Fibroblast of gingiva (primary cell): Measurements from ENCODE around the gene JAG2.

Experiments
- DNase-seq: peaks from one replicate; pipeline ENCODE4 v3.0.0-alpha.2; 2011; ENCODE audit warnings: low read depth

Gene JAG2

DNA sequence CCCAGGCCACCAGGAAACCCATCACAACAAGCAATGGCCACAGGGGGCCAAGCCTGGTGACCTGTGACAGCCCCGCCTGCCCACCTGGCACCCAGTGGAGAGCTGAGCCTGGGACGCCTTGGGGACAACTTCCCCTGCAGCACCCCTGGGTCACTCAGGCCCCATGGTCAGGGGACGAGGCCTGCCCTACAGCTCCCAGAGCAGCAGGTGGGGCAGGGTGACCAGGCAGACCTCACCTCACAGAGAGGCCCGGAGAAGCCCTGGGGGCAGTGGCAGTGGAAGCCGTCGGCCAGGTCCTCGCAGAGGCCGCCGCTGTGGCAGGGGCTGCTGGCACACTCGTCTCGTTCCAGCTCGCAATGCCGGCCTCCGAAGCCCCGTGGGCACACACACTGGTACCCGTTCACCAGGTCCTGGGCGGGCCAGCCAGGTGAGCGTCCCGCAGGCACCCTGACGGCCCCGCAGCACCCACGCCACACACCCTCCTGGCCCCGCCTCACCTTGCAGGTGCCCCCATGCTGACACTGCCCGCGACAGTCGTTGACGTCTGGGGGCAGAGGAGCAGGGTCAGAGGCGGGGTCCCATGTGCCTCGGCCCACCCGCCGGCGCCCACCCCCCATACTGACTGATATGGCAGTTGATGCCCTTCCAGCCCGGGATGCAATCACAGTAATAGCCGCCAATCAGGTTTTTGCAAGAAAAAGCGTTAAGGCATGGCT, 18.1 kb downstream of the JAG2 start:
- DNase-seq = no peak

DNA sequence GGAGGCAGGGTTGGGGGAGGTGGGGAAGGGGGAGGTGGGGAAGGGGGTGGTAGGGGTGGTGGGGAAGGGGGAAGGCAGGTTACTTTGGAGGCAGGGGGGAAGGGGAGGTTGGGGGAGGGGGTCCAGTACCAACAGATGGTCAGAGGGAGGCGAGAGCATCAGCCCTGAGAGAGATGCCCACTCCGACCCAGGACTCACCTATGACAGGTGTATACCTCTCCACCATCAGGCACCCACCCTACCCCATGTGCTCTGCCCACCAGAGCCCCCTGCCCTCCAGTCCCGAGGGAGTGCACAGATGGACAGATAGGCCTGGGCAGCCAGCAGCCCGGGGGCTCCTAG, 18.6 kb downstream of the JAG2 start:
- DNase-seq = no peak

DNA sequence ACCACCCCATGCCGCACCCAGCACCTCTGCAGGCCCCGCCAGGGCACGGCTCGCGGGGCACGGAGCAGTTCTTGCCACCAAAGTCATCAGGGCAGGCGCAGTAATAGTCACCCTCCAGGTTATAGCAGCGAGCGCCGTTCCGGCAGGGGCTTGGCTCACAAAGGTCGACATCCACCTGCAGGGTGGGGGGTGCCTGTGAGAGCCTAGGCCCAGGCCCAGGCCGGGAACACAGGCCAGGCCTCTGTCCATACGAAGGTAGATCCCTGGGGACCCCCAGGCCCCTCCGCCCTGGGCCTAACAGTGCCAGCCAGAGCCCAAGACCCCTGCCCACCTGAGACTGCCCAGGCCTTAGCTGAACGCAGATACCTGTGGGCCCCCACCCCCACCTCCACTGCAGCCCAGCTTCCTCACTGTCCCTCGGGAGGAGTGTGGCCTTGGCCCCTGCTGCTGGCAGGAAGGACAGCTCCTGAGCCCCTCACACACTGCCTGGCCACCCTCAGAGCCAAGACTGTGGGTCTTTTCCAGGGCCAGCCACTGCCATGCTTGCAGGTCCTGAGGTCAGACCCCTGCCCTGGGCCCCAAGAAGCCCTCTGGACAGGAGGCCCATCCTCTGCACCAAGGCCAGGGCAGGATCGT, 19.3 kb downstream of the JAG2 start:
- no peak for DNase-seq

- DNase-seq = no peak
Measured at GRCh38 chr14:105148604-105149145, 19.9 kb downstream of the JAG2 start.

GRCh38 chr14:105147671-105148603, 20.6 kb downstream of the JAG2 start:
- no peak for DNase-seq

- no peak for DNase-seq
Measured at GRCh38 chr14:105146976-105147635, 21.5 kb downstream of the JAG2 start.

GRCh38 chr14:105146181-105146975, 22.2 kb downstream of the JAG2 start:
- no peak for DNase-seq

DNA sequence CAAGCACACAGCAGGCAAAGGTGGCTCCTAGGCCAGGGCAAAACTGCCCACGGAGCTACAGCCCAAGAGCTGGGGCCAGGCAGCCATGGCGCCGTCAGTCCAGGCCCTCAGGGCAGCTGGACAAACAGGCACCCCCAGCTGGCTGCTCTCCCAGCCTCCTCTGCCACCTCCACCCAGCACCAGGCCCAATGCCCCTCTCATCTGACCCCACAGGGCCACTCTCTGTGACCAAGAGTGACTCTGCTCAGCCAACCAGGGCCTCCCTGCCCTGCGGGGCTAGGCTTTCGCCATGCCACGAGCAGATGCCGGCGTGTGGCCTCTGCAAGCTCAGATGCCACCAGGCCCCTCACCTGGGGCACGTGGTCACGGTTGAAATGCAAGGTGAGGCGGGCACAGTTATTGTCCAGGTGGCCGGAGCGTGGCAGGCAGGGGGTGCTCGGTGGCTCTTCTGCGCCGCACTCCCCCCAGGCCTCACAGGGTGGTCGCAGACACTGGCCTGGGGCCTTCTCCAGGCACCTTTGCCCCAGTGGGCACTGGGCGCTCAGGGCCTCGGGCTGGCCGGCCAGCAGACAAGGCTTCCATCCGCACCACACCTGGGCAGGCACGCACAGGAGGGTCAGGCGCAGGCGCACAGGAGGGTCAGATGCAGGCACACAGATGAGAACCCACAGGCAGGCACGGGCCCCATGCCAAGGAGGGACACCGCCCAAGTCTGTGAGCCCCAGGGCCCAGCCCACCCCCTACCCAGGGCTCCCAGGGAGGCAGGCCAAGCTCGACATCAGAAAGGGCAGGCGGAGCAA, 23.0 kb downstream of the JAG2 start:
- no peak for DNase-seq

DNA sequence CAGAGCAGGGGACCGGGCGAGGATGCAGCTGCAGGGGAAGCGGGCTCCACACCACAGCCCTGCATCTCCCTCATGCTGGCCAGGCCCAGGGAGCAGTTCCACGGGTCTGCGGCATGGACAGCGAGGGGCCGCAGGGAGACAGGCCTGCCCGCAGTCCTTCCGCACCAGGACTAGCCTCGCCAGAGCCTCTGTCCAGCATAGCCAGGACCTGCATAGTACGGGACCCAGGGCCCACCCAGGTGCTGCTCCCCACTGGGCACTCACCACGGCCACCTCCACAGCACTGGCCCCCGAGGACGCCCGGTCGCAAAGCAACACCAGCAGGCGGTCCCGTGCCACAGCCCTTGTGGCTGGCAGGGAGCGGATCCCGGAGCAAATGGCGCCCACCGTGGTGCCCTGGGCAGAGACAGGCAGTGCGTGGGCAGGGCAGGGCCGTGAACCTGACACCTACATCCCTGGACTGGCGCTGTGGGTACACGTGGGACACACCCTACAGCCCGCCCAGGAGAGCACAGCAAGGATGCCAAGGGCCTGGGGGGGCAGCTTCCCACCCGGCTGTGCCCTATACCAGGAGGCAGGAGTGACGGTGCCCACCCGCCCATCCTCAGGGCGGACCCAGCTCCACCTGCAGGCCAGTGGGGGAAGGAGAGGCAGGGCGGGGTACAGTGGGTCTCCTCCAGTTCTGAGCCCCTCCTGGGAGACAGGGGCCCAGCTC, 23.8 kb downstream of the JAG2 start:
- DNase-seq = no peak

GRCh38 chr14:105144026-105144665, 24.4 kb downstream of the JAG2 start:
- no peak for DNase-seq

GRCh38 chr14:105143451-105144025, 25.0 kb downstream of the JAG2 start:
- no peak for DNase-seq

DNA sequence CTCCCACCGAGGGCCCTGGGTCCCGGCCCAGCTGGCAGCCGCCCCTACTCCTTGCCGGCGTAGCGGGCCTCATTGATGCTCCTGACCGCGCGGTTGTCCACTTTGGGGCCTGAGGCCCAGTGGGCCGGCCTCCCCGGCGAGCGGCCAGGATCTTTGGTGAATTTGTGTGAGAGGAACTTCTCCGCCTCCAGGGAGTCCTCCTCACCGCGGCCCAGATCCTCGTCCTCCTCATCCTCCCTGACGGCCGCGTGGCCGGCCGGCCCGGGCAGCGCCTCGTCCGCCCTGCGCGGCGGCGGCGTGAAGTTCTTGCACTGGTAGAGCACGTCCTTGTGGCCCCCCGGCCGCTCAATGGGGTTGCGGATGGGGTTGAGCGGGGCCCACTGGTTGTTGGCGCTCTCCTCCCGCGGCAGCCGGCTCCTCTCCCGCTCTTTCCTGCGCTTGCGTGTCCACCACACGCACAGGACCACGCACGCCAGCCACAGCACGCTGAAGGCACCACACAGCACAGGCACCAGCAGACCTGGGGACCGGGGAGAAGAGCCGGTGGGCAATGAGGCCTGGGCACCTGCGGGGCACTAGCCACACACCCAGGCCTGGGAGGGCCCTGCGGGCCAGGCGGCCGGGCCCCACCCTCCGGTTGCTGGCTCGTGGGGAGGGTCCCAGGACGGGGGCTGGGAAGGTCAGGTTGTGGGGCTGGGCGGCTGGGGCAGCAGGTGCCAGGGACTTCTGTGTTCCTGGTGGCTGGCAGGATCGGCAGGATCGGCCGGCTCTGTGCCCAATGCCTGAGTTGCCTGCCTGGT, 25.7 kb downstream of the JAG2 start:
- DNase-seq = no peak

- DNase-seq = no peak
Measured at GRCh38 chr14:105141486-105142281, 26.9 kb downstream of the JAG2 start.

DNA sequence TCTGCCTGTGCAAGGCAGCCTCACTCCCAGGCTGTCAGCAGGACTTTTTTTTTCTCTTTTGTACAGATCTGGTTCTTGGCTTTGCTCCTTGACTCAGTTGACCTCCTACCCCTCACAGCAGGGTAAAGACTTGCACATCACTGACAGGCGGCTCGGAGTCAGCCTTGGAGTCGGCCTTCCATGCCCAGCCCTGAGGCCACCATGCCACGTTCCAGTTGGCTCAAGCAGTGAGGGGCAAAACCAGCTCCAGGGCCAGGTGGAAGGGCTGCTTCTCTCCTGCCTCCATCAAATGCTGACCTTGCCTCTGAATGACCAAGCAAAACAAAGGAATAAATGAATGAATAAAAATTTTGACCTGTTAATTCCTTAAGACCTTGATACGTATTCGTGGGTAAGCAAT, 27.6 kb downstream of the JAG2 start:
- no peak for DNase-seq

- no peak for DNase-seq
Measured at GRCh38 chr14:105140581-105140980, 28.0 kb downstream of the JAG2 start.

- DNase-seq = no peak
Measured at GRCh38 chr14:105139831-105140239, 28.7 kb downstream of the JAG2 start.

GRCh38 chr14:105139212-105139825, 29.3 kb downstream of the JAG2 start:
- no peak for DNase-seq
